HepG2 (cell line): ENCODE data around the gene ITGB6.

Experiments
- DPF2 ChIP-seq: sonication (generic); formaldehyde crosslinking; IDR thresholded peaks from 2 replicates; pipeline ENCODE4 v1.4.0; 2020; ENCODE audit warnings: mild to moderate bottlenecking, low read depth, missing genetic modification reagents, borderline replicate concordance
- ZNF512 ChIP-seq: sonication (generic); formaldehyde crosslinking; IDR thresholded peaks from 2 replicates; pipeline ENCODE4 v1.4.0; 2020; ENCODE audit warnings: mild to moderate bottlenecking, missing genetic modification reagents
- ZNF879 ChIP-seq: sonication (generic); formaldehyde crosslinking; IDR thresholded peaks from 2 replicates; pipeline ENCODE4 v1.8.1; 2023; ENCODE audit warnings: missing genetic modification reagents
- TF ChIP-seq, protein P1 (sequence below): sonication (generic); formaldehyde crosslinking; IDR thresholded peaks from 2 replicates; pipeline ENCODE4 v1.5.0; 2020; ENCODE audit warnings: mild to moderate bottlenecking, missing genetic modification reagents, moderate library complexity

DNA sequence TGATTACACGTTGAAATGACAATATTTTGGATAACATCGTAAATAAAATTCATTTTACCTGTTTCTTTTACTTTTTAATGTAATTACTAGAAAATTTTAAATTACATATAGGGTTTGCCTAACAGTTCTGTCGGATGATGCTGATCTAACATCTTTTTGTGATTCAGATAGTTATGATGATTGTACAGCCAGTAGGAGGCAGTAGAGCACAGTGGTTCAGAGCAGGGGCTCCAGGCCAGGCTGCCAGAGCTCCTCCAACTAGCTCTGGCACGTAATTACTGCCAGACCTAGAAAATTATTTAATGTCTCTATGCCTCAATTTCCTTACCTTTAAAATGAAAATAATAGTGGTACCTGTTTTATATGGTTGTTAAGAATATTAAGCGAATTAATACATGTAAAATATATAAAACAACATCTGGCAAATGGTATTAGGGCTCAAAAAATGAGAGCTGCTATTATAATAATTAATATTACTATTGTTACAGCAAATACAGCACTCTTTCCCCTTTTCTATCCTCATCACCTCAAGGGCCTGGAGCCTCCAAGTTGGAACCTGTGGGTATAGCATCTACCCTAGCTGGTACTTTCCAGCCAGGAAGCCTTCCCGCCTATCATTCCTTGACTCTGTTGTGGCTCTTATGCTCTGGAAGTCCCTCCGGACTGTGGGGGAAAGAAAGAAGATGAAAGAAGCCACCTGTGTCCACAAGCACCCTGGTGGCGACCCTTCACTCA is 90.0 kb downstream of the ITGB6 start:
- TF ChIP-seq, protein P1, sequence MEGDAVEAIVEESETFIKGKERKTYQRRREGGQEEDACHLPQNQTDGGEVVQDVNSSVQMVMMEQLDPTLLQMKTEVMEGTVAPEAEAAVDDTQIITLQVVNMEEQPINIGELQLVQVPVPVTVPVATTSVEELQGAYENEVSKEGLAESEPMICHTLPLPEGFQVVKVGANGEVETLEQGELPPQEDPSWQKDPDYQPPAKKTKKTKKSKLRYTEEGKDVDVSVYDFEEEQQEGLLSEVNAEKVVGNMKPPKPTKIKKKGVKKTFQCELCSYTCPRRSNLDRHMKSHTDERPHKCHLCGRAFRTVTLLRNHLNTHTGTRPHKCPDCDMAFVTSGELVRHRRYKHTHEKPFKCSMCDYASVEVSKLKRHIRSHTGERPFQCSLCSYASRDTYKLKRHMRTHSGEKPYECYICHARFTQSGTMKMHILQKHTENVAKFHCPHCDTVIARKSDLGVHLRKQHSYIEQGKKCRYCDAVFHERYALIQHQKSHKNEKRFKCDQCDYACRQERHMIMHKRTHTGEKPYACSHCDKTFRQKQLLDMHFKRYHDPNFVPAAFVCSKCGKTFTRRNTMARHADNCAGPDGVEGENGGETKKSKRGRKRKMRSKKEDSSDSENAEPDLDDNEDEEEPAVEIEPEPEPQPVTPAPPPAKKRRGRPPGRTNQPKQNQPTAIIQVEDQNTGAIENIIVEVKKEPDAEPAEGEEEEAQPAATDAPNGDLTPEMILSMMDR (CRISPR knock-in tag), result peak; percentile 88
- no peak for TF ChIP-seq ZNF512 (CRISPR knock-in tag)
- TF ChIP-seq DPF2 (CRISPR knock-in tag), result no peak
- TF ChIP-seq ZNF879 (CRISPR knock-in tag), result no peak
